HG03520 (cell line): ENCODE results near the gene KIAA2012.
"Not testable (repeated sequence)": the region's sequence is repeated elsewhere in the genome, so short reads cannot be mapped to it uniquely, and the experiment has no call there.

Experiments
- ATAC-seq: cut with Tn5 transposase; IDR thresholded peaks from one replicate; pipeline ENCODE4 v1.9.1; 2021; ENCODE audit warnings: mild to moderate bottlenecking, moderate library complexity; ENCODE audit not compliant: unreplicated experiment

The KIAA2012 gene

GRCh38 chr2:202114795-202115194 is 41.7 kb downstream of the KIAA2012 start:
- ATAC-seq = no peak

- no peak for ATAC-seq
These were observed 42.5 kb downstream of the KIAA2012 start for GRCh38 chr2:202115479-202115971.

GRCh38 chr2:202116691-202117090 is 43.6 kb downstream of the KIAA2012 start:
- ATAC-seq = no peak

GRCh38 chr2:202118168-202118567 is 45.1 kb downstream of the KIAA2012 start:
- ATAC-seq = no peak

GRCh38 chr2:202120828-202121227 is 47.8 kb downstream of the KIAA2012 start:
- ATAC-seq = no peak

- no peak for ATAC-seq
These were observed 48.6 kb downstream of the KIAA2012 start for GRCh38 chr2:202121532-202122162.

- ATAC-seq = no peak
These were observed 49.1 kb downstream of the KIAA2012 start for GRCh38 chr2:202122163-202122540.

- ATAC-seq = no peak
These were observed 50.1 kb downstream of the KIAA2012 start for GRCh38 chr2:202122980-202123720.

- no peak for ATAC-seq
These were observed 51.2 kb downstream of the KIAA2012 start for GRCh38 chr2:202124286-202124685.

- ATAC-seq = no peak
These were observed 54.8 kb downstream of the KIAA2012 start for GRCh38 chr2:202127687-202128331.

GRCh38 chr2:202129841-202130240 is 56.8 kb downstream of the KIAA2012 start:
- ATAC-seq = no peak

- ATAC-seq = no peak
These were observed 60.3 kb downstream of the KIAA2012 start for GRCh38 chr2:202133200-202133908.

GRCh38 chr2:202133909-202134265 is 60.8 kb downstream of the KIAA2012 start:
- no peak for ATAC-seq

- no peak for ATAC-seq
These were observed 62.2 kb downstream of the KIAA2012 start for GRCh38 chr2:202135091-202135874.

- ATAC-seq = not testable (repeated sequence)
These were observed 63.0 kb downstream of the KIAA2012 start for GRCh38 chr2:202136039-202136438.

- no peak for ATAC-seq
These were observed 63.5 kb downstream of the KIAA2012 start for GRCh38 chr2:202136526-202136925.

- no peak for ATAC-seq
These were observed 67.6 kb downstream of the KIAA2012 start for GRCh38 chr2:202140522-202141252.

GRCh38 chr2:202141329-202141947 is 68.4 kb downstream of the KIAA2012 start:
- ATAC-seq = no peak

GRCh38 chr2:202142540-202142939 is 69.5 kb downstream of the KIAA2012 start:
- ATAC-seq = no peak
